HG03520 (cell line): ENCODE results near the gene CD180.

Experiments
- ATAC-seq: cut with Tn5 transposase; IDR thresholded peaks from one replicate; pipeline ENCODE4 v1.9.1; 2021; ENCODE audit warnings: mild to moderate bottlenecking, moderate library complexity; ENCODE audit not compliant: unreplicated experiment

CD180 gene

GRCh38 chr5:67214036-67214435 lies 17.4 kb upstream of the CD180 start:
- no peak for ATAC-seq

GRCh38 chr5:67211926-67212325 lies 15.3 kb upstream of the CD180 start:
- no peak for ATAC-seq

- no peak for ATAC-seq
Measured at GRCh38 chr5:67209141-67209771, 12.7 kb upstream of the CD180 start.

GRCh38 chr5:67208403-67208802 lies 11.8 kb upstream of the CD180 start:
- ATAC-seq = no peak

DNA sequence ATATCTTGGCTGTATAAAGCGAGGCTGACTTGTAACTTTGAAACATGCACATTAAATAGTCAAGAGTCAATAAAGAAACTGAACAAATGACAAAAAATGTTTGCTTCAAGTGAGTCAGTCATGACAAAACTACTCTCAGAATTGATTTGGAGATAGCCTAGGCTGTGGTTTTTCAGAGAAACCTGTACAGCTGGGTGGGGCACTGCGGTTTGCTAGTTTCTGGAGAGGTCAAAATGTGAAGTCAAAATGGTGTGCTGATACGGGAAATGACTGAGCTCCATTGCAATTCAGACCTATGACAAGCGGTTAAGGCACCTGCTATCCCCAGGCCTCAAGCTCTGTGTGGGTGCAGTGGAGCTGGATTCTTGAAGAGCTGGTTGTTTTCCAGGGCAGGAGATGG lies 10.3 kb upstream of the CD180 start:
- peak; percentile 85 for ATAC-seq

GRCh38 chr5:67206461-67206860 lies 9.9 kb upstream of the CD180 start:
- ATAC-seq = no peak

- no peak for ATAC-seq
Measured at GRCh38 chr5:67205981-67206380, 9.4 kb upstream of the CD180 start.

DNA sequence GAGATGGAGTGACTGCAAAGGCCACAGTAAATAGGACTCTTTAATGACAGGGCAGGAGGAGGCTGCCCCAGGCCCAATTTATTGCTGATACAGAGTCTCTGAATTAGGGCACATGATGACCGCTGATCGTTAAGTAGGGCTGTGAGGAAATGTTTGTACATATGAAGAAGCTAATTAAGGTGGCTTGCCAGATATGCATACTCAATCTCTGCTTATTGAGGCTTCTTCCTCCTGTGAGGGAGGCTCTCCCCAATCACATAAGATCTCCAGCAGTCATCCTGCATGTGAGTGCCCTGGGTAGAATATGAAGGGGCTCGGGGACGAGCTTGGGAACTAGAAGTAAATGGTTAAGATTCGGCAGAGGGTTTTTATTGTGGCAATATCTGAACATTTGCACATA lies 8.2 kb upstream of the CD180 start:
- ATAC-seq = no peak

GRCh38 chr5:67203701-67204074 lies 7.1 kb upstream of the CD180 start:
- no peak for ATAC-seq

DNA sequence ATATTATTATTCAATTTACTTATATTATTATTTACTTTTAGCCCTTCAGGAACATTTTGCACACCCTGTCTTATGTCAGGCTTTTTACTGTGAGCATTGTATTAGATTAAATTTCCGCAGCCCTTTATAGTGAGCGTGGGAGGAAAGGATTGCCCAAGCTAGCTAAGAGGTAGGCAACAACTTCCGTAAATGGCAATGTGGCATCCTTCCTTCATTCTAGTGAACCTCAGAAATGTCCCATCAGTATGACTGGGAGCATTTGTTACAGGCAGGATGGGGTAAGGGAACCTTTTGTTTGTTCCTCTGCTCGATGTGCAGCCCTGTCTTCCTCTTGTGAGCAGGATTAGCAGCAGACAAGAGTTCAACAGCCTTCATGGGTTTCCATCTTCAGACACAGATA lies 6.2 kb upstream of the CD180 start:
- no peak for ATAC-seq

DNA sequence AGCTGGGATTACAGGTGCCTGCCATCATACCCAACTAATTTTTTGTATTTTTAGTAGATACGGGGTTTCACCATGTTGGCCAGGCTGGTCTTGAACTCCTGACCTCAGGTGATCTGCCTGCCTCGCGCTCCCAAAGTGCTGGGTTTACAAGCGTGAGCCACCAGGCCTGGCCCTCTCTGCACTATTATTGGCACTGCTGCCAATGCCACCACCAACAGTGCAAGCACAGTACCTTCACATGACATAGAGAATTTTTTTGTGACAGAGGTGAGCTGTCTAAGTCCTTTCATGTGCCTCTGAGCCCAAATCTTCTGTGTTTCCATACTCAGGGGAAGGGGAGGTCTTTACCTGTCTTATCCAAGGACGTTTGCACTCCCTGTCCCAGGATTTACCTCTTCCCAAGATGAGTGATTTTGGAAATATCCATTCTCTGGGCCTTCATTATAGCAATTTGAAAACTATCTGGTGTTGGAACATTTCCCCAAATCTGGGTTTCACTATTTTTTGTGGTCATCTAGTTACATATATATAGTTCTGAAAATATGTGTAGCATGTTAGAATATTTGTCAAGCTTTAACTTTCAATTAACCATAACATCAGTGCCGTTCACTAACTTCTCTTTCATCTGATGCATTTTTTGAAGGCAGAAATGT lies 5.4 kb upstream of the CD180 start:
- ATAC-seq = no peak

- no peak for ATAC-seq
Measured at GRCh38 chr5:67200809-67201562, 4.4 kb upstream of the CD180 start.

DNA sequence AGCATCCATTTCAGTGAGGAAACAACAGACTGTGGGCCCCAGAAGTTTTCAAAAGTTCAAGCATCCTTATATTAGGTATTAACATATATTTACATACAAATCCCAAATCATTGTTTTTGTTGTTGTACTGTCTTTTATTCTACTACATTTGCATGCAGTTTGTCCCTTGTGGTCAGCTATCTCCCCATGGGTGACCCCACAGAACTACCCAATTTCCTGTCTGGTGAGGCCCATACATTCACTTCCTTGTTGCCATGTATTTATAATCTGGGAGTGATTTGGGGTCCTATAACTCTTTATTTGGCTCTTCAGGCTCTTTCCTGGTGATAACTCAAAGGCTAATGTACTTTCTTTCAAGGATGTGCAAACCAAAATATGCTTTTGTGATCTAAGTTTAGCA lies 3.3 kb upstream of the CD180 start:
- no peak for ATAC-seq

DNA sequence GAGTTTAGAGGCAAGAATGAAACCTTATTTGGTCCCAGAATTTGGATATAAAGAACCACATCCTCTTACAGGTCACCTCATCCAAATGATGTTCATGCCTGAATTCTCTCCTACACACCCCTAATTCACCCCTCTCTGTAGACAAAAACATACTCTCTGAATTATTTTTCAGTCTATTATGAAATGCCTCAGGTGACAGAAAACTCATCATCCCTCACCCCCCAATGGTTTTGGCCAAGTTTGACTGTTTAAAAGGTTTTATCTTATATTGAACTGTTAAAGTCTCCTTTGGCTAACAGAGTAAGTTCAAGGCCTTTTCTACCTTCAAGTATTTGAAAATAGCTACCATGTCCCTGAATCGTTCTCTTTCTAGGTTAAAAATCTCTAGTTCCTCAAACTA lies 2.3 kb upstream of the CD180 start:
- ATAC-seq = no peak

DNA sequence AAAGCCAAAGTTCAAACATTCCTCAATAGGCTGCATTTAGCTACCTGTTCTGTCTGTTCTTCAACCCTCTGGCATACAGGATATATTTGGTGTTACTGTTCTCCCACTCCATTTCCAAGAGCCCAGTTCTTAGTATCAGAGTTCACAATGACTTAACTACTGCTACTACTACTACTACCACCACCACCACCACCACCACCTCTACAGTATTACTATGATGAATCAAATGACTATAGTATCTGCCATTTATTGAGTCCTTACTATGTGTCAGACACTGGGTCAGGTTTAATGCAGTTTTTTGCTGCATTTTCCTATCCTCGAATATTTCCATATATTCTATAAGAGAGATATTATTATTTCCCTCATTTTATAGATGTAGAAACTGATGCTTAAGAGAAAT lies 937 bp upstream of the CD180 start:
- ATAC-seq = no peak

GRCh38 chr5:67195406-67196275 lies 958 bp downstream of the CD180 start:
- ATAC-seq = no peak

GRCh38 chr5:67194166-67194565 lies 2.4 kb downstream of the CD180 start:
- ATAC-seq = no peak

DNA sequence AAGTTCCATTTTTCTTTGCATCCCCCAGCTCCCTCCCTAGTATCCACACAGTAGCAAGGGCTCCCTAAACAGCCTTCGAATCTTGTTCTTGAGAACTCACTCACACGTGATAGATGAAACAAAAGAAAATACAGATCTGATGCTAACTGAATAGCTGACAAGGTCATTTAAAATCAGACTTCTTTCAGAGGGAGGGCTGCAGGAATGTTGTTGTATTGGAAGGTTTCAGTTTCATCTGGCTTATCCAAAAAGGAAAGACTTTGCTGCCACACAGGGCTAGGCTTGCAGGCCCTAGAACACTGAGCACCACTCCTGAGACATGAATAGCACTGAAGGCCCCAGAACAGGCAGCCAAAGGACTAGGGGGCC lies 3.2 kb downstream of the CD180 start:
- ATAC-seq = no peak

DNA sequence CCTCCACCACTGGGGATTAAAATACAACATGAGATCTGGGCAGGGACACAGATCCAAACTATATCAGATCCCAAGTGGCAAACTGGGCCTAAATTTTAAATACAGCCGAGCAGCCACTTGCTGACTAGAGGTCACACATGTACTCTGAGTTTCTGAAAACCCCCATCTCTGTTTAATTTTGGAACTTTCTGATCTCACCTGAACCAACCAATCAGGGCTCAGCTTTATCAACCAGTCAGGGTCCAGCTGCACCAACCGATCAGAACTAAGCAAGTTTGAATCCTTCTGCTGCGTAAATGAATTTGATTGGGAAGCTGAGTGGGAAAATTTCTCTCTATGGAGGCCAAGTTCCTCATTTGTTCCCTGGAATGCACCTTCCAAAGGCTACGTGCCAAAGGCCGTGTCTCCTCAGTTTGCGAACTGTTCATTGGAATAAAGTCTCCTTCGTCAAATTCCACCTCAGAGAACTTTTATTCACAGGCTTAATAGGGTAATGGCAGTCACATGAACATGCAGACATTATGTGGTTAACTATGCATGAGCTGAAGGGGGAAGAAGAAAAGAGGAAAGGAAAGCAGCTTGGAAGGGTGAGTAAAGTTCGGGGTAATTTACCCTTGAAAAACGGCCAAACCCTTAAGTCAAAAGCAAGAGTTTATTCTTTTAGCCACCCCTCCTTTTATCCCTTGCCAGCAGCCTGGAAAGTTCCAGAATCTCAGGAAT lies 3.7 kb downstream of the CD180 start:
- no peak for ATAC-seq

- ATAC-seq = no peak
Measured at GRCh38 chr5:67190861-67191260, 5.7 kb downstream of the CD180 start.

- ATAC-seq = no peak
Measured at GRCh38 chr5:67190410-67190809, 6.2 kb downstream of the CD180 start.
